Effector memory CD4-positive, alpha-beta T cell (primary cell): Measurements from ENCODE around the gene MAEA.

Source experiments
- DNase-seq, 3 donors: peaks; one replicate each; pipeline ENCODE4 v3.0.0-alpha.2; 2020
- H3K27ac ChIP-seq: 2 replicates; pipeline ENCODE4 v1.7.0; 2013; ENCODE audit warnings: mild to moderate bottlenecking, low read length, moderate library complexity; ENCODE audit not compliant: insufficient read depth, poor library complexity, severe bottlenecking
- H3K27me3 ChIP-seq: replicated peaks from 2 replicates; pipeline ENCODE4 v1.7.0; 2013; ENCODE audit warnings: mild to moderate bottlenecking, low read length; ENCODE audit not compliant: insufficient read depth, control insufficient read depth, poor library complexity, severe bottlenecking
- H3K36me3 ChIP-seq: 2 replicates; pipeline ENCODE4 v1.7.0; 2013; ENCODE audit warnings: mild to moderate bottlenecking, low read length, moderate library complexity; ENCODE audit not compliant: control insufficient read depth, insufficient read depth
- H3K4me1 ChIP-seq: 2 replicates; pipeline ENCODE4 v1.7.0; 2013; ENCODE audit warnings: low read length, mild to moderate bottlenecking; ENCODE audit not compliant: control insufficient read depth, insufficient read depth, poor library complexity, severe bottlenecking
- H3K4me3 ChIP-seq: 2 replicates; pipeline ENCODE4 v1.7.0; 2013; ENCODE audit warnings: low read length, low read depth, mild to moderate bottlenecking; ENCODE audit not compliant: insufficient read depth, poor library complexity, severe bottlenecking
- H3K9me3 ChIP-seq: 2 replicates; pipeline ENCODE4 v1.7.0; 2013; ENCODE audit warnings: mild to moderate bottlenecking, low read length, moderate library complexity; ENCODE audit not compliant: control insufficient read depth

MAEA gene

GRCh38 chr4:1299301-1299860, 9.7 kb downstream of the MAEA start:
- Histone ChIP-seq H3K27me3 (no peaks in the 10 kb centered on the region), H3K27ac (no peak overlapping the region), H3K9me3 (no peaks in the 10 kb centered on the region), H3K4me3 (no peak overlapping the region), H3K4me1 (peaks cover 18% of the 10 kb centered on the region), H3K36me3 (peaks cover 37% of the 10 kb centered on the region)
- no peak for DNase-seq

GRCh38 chr4:1300466-1301455, 11.1 kb downstream of the MAEA start:
- Histone ChIP-seq H3K27ac (no peak overlapping the region), H3K9me3 (no peaks in the 10 kb centered on the region), H3K36me3 (peaks cover 37% of the 10 kb centered on the region), H3K4me3 (no peak overlapping the region), H3K4me1 (peaks cover 14% of the 10 kb centered on the region), H3K27me3 (no peaks in the 10 kb centered on the region)
- DNase-seq: peak in 1 of 3 donors; percentile 35

GRCh38 chr4:1302159-1302558, 12.5 kb downstream of the MAEA start:
- H3K9me3 ChIP-seq: no peaks in the 10 kb centered on the region
- peaks cover 28% of the 10 kb centered on the region for H3K36me3 ChIP-seq
- no peak overlapping the region for H3K27ac ChIP-seq
- H3K4me3 ChIP-seq: no peak overlapping the region
- no peaks in the 10 kb centered on the region for H3K27me3 ChIP-seq
- H3K4me1 ChIP-seq: peaks cover 16% of the 10 kb centered on the region
- DNase-seq: no peak

GRCh38 chr4:1305261-1305711, 15.6 kb downstream of the MAEA start:
- peak overlapping the region; percentile 45 for H3K27ac ChIP-seq
- no peaks in the 10 kb centered on the region for H3K27me3 ChIP-seq
- H3K9me3 ChIP-seq: no peaks in the 10 kb centered on the region
- no peak overlapping the region for H3K4me3 ChIP-seq
- DNase-seq: no peak
- peaks cover 32% of the 10 kb centered on the region for H3K4me1 ChIP-seq
- peaks cover 9% of the 10 kb centered on the region for H3K36me3 ChIP-seq

GRCh38 chr4:1305781-1306455, 16.2 kb downstream of the MAEA start:
- DNase-seq: peak; percentile 30 to 42 (median 36)
- H3K27me3 ChIP-seq: no peaks in the 10 kb centered on the region
- no peaks in the 10 kb centered on the region for H3K9me3 ChIP-seq
- H3K36me3 ChIP-seq: peaks cover 4% of the 10 kb centered on the region
- H3K4me1 ChIP-seq: peaks cover 35% of the 10 kb centered on the region
- H3K27ac ChIP-seq: peak overlapping the region; percentile 45
- no peak overlapping the region for H3K4me3 ChIP-seq

GRCh38 chr4:1307951-1308735, 18.5 kb downstream of the MAEA start:
- Histone ChIP-seq H3K4me1 (peaks cover 46% of the 10 kb centered on the region), H3K9me3 (no peaks in the 10 kb centered on the region)

GRCh38 chr4:1309261-1310010, 19.7 kb downstream of the MAEA start:
- peak; percentile 43 to 62 (median 49) for DNase-seq
- Histone ChIP-seq H3K36me3 (peaks cover 17% of the 10 kb centered on the region), H3K4me1 (peaks cover 46% of the 10 kb centered on the region), H3K27me3 (no peaks in the 10 kb centered on the region), H3K9me3 (no peaks in the 10 kb centered on the region), H3K27ac (peak overlapping the region; percentile 1), H3K4me3 (peak overlapping the region; percentile 33)

More at GRCh38 chr4:1307951-1308735, 18.5 kb downstream of the MAEA start:
- no peaks in the 10 kb centered on the region for H3K27me3 ChIP-seq
- H3K4me3 ChIP-seq: no peak overlapping the region
- no peak for DNase-seq
- H3K27ac ChIP-seq: no peak overlapping the region
- peaks cover 7% of the 10 kb centered on the region for H3K36me3 ChIP-seq

- H3K4me3 ChIP-seq: peak overlapping the region; percentile 33
- H3K27ac ChIP-seq: no peak overlapping the region
- peaks cover 25% of the 10 kb centered on the region for H3K36me3 ChIP-seq
- H3K27me3 ChIP-seq: no peaks in the 10 kb centered on the region
- DNase-seq: no peak
- H3K4me1 ChIP-seq: peaks cover 46% of the 10 kb centered on the region
- no peaks in the 10 kb centered on the region for H3K9me3 ChIP-seq
Measured at GRCh38 chr4:1310031-1310795, 20.5 kb downstream of the MAEA start.
